Measurements from ENCODE around the gene HDLBP. TPM values are rescaled to one million over a fixed set of nuclear protein-coding genes. Genes with fewer than 3 reads are reported as not detected.
"Not testable (repeated sequence)": the region's sequence is repeated elsewhere in the genome, so short reads cannot be mapped to it uniquely, and the experiment has no call there.

HDLBP gene
- total RNA-seq, 1 donor: 929 TPM

DNA sequence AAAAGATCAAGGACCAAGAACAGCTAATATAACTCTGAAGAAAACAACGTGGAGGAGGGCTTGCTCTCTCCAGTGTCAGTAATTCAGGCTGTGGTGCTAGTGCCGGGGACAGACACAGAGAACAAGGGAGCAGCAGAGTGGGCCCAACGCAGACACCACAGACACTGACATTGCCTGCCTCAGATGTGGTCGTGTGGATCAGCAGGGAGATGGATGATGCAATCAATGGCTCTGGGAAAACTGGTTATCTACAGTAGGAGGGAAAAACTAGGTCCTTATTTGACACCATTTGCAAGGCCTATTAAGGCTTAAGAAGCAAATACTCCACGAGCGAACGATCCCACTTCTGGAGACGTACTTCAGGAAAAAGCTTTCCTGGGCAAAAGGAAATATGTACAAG, 36.1 kb downstream of the HDLBP start:
- H3K4me3 ChIP-seq (ENCODE audit: low read depth, low read length): no peak overlapping the region
- DNase-seq (ENCODE audit: low read depth): peak; percentile 37
- TF ChIP-seq, protein P1, sequence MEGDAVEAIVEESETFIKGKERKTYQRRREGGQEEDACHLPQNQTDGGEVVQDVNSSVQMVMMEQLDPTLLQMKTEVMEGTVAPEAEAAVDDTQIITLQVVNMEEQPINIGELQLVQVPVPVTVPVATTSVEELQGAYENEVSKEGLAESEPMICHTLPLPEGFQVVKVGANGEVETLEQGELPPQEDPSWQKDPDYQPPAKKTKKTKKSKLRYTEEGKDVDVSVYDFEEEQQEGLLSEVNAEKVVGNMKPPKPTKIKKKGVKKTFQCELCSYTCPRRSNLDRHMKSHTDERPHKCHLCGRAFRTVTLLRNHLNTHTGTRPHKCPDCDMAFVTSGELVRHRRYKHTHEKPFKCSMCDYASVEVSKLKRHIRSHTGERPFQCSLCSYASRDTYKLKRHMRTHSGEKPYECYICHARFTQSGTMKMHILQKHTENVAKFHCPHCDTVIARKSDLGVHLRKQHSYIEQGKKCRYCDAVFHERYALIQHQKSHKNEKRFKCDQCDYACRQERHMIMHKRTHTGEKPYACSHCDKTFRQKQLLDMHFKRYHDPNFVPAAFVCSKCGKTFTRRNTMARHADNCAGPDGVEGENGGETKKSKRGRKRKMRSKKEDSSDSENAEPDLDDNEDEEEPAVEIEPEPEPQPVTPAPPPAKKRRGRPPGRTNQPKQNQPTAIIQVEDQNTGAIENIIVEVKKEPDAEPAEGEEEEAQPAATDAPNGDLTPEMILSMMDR (IDR thresholded peaks at IDR 0.05; ENCODE audit: insufficient read depth, low read length): no peak

DNA sequence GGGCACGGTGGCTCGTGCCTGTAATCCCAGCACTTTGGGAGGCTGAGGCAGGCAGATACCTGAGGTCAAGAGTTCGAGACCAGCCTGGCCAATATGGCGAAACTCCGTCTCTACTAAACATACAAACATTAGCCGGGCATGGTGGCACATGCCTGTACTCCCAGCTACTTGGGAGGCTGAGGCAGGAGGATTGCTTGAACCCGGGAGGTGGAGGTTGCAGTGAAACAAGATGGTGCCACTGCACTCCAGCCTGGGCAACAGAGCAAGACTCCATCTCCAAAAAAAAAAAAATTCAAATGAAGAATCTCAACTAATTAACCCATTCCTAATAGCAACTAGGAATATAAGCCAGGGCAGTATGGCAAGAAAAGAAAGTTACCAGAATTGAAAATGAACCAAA, 37.2 kb downstream of the HDLBP start:
- DNase-seq (ENCODE audit: low read depth); H3K4me3 ChIP-seq (ENCODE audit: low read depth, low read length): not testable (repeated sequence)

DNA sequence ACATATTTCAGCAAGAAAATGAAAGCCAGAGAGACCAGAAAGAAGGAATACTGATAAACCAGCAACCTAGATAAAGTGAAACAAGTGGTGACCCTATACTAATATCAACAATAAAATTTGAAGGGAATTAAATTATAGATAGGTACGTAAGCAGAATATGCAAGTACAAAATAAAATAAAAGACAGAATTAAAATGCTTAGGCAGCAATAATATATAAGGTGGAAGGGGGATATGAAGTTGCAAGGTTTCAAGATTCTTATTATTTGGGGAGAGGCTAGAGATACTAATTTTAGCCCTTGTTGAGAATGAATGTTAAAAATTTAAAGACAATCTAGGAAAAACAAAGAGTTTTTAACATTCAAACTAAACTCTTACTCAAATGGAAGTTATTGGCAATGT, 39.6 kb downstream of the HDLBP start:
- TF ChIP-seq, protein P1 (IDR thresholded peaks at IDR 0.05; ENCODE audit: insufficient read depth, low read length): no peak
- H3K4me3 ChIP-seq (ENCODE audit: low read depth, low read length): no peak overlapping the region
- no peak for DNase-seq (ENCODE audit: low read depth)

DNA sequence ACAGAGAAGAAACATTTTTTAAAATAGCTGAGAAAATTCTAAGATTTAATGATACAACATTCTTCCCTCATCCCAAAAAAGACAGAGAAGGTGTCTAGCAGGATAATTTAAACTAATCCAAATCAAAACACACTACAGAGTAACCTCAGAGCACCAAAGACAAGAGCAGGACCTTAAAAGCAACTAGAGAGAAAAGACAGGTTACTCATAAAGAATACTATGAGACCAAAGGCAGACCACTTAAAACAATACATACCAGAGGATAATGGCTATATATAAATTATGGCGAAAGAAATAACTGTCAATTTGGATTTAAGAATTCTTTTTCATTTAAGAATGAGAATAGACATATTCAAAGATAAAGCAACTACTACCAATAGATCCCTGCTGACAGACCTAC, 40.0 kb downstream of the HDLBP start:
- TF ChIP-seq, protein P1 (IDR thresholded peaks at IDR 0.05; ENCODE audit: insufficient read depth, low read length): no peak
- H3K4me3 ChIP-seq (ENCODE audit: low read depth, low read length): no peak overlapping the region
- DNase-seq (ENCODE audit: low read depth): no peak

DNA sequence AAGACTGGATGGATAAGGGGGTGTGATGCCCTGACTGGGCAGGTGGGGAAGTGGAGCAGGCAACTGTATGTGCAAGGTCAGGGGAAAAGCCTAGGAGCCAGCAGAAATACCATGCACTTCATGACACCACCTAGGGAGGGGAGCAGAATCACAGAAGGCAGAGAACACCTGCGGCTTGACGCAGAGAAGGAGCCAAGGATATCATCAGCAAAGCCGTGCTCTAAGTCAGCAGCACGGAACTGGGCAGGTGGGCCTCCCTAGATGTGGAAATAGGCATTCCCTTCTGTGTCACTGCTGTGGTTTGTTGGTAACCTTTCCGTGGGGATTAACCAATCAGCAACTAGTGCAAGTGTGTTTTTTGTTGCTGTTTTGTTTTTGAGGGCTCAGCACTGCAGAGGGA, 41.3 kb downstream of the HDLBP start:
- TF ChIP-seq, protein P1 (IDR thresholded peaks at IDR 0.05; ENCODE audit: insufficient read depth, low read length): no peak

DNA sequence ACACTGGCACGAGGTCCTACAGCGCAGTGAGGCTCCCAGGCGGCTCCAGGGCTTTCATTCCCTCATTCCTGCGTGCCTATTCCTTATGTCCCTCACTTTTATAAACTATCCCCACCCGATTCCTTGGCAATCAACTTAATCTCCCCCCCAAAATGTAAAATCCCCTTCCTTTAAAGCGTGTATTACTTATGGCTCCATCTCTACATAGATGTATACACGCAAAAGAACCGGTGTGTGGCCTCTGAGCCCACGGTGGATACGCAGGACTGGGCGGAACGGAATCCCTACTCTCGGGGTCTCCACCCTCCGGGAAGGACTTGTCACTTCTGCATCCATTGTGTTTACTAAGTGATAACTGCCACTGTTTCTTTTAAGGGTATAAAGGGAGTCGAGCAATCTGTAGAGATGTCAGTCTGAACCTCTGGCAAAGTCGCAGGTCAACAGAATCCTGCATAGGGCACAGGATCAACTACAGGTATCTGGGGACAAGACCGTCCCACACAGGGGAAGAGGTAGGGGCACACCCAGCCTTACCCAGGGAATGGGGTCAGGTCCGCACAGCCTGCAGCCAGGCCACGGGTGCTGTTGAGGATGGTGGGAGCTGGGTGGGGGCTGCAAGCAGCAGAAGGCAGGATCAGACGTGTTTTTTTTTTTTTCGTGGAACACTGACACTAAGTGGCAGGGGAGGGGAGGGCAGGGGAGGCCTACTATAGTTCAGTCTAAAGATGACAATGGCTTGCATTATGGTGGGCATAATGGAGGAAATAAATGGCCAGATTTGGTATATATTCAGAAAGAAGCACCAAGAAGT, 42.1 kb downstream of the HDLBP start:
- no peak for DNase-seq (ENCODE audit: low read depth)
- TF ChIP-seq, protein P1 (IDR thresholded peaks at IDR 0.05; ENCODE audit: insufficient read depth, low read length): no peak
- peak overlapping the region; percentile 80 for H3K4me3 ChIP-seq (ENCODE audit: low read depth, low read length)

More for the DNA sequence above, 41.3 kb downstream of the HDLBP start:
- no peak for DNase-seq (ENCODE audit: low read depth)
- H3K4me3 ChIP-seq (ENCODE audit: low read depth, low read length): no peak overlapping the region

DNA sequence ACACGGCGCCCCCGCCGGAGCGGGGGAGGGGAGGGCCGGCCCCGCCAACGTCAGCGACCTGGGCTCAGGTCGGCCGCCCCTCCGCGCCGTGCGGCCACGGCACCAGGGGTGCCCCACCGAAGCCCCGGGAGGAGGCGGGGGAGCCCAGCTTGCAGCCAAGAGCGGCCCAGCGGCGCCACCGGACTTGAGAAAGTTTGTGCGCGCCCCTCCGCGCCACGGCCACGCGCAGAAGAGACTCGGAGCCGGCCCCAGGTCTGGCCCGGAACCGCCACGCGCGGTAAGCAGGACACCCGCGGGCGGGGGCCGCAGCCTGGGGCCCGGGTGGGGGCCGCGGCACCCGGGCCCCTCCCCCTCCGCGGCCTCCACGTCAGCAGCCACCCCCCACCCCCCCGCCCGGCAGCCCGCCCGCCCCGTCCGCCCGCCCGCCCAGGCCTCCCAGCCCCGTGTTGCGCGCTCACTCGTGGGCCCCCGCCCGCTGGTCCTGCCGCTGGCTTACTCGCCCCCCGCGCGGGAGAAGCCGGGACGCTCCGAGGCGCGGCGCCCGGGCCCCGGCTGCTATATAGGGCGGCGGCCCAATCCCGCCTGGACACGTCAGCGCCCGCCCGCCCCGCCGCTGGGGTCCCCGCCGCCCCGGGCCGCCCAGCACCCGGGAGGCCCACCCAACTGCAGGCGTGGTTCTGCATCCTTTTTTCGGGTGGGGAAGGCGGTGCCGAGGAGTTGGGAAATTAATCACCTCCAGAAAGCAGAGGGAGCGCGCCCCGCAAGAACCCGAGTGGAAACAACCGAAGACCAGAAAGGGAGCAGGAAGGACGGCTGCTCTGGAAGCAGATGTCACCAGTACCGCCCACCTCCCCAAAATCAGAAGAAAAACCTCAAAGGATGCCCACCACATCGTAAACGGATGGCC, 42.9 kb downstream of the HDLBP start:
- peak; percentile 67 for DNase-seq (ENCODE audit: low read depth)
- H3K4me3 ChIP-seq (ENCODE audit: low read depth, low read length): peak overlapping the region; percentile 80
- TF ChIP-seq, protein P1 (IDR thresholded peaks at IDR 0.05; ENCODE audit: insufficient read depth, low read length): no peak

Data from fibroblast of the aortic adventitia (primary cell).